K562 (cell line): ENCODE measurements around the gene IPO11. TPM values are rescaled to one million over a fixed set of nuclear protein-coding genes. Genes with fewer than 3 reads are reported as not detected.
A peak's percentile ranks its signal among the peaks of the same experiment; 100 is the strongest.

Source experiments
- ATAC-seq: fragments of 200-7000 bp; cut with Tn5 transposase; 3 replicates; pipeline ENCODE4 v1.9.1; 2020; ENCODE audit warnings: moderate library complexity
- BruUV-seq: library from RNA; stranded (reverse); fragments of 400-500 nt; replicated peaks from 2 replicates; lab custom pipeline; 2021; lab: Mats Ljungman, UMichigan
- CTCF ChIA-PET: fragments of 300-600 bp; formaldehyde crosslinking; extraction: SDS; loops from one replicate; lab custom pipeline; 2021; ENCODE audit warnings: low intra/inter-chr PET ratio; lab: Yijun Ruan, JAX
- POLR2A ChIA-PET: fragments of 300-600, 350-650 bp; sonication (Branson Sonifier 250); formaldehyde crosslinking; extraction: SDS; loops from one replicate; lab custom pipeline; 2021; ENCODE audit warnings: antibody characterized with exemption, inconsistent platforms; lab: Yijun Ruan, JAX
- DNase-seq, 4 experiments: peaks; one replicate each; pipeline versions ENCODE4 v3.0.0 to v3.0.0-alpha.2; 2011 to 2018; ENCODE audit warnings: low spot score in 3 of 4, mixed read lengths in 3 of 4; ENCODE audit errors: extremely low read depth in 1 of 4
- FAIRE-seq: peaks from 2 replicates; lab custom pipeline; 2011; peaks lifted over from hg19 to GRCh38; lab: Jason Lieb, UNC
- H2AFZ ChIP-seq: 2 replicates; pipeline ENCODE4 v1.6.0; 2011; ENCODE audit warnings: low read depth, low read length, control low read depth, inconsistent platforms
- H3K27ac ChIP-seq: fragments of 200-600 bp; 3 replicates; pipeline ENCODE4 v1.8.0; 2011; ENCODE audit warnings: low read depth, mild to moderate bottlenecking, control low read depth, inconsistent platforms, low read length, moderate library complexity, mixed read lengths; ENCODE audit errors: extremely low read depth
- H3K27me3 ChIP-seq, 2 experiments: fragments of 300-600 bp in 1 of 2; 2 replicates in 1 of 2; 3 replicates in 1 of 2; pipeline versions ENCODE4 v1.6.0 to v1.8.0; 2011; ENCODE audit warnings: inconsistent platforms in 2 of 2, low read length in 2 of 2, mild to moderate bottlenecking in 1 of 2, mixed read lengths in 1 of 2, moderate library complexity in 1 of 2; ENCODE audit not compliant: control insufficient read depth in 2 of 2, insufficient read depth in 2 of 2
- H3K36me3 ChIP-seq: fragments of 300-600 bp; 3 replicates; pipeline ENCODE4 v1.8.0; 2011; ENCODE audit warnings: mild to moderate bottlenecking, low read length, inconsistent platforms; ENCODE audit not compliant: control insufficient read depth, insufficient read depth
- H3K4me1 ChIP-seq, 2 experiments: fragments of 200-600 bp in 1 of 2; replicated peaks in 1 of 2; 2 replicates in 1 of 2; 3 replicates in 1 of 2; pipeline versions ENCODE4 v1.5.1 to v1.8.0; 2011; ENCODE audit warnings: inconsistent platforms in 2 of 2, low read length in 2 of 2, mild to moderate bottlenecking in 1 of 2, mixed read lengths in 1 of 2, moderate library complexity in 1 of 2; ENCODE audit not compliant: control insufficient read depth in 2 of 2, insufficient read depth in 2 of 2
- H3K4me2 ChIP-seq: 2 replicates; pipeline ENCODE4 v1.6.1; 2011; ENCODE audit warnings: low read length, control low read depth, inconsistent platforms, mixed read lengths; ENCODE audit not compliant: insufficient read depth
- H3K4me3 ChIP-seq: fragments of 200-600 bp; sonication (generic), shearing (Covaris generic); 2 replicates; pipeline ENCODE4 v1.5.1; 2016; ENCODE audit warnings: control low read depth, inconsistent platforms
- H3K79me2 ChIP-seq: fragments of 200-600 bp; 3 replicates; pipeline ENCODE4 v1.8.0; 2011; ENCODE audit warnings: low read length, inconsistent platforms; ENCODE audit not compliant: control insufficient read depth, insufficient read depth
- H3K9ac ChIP-seq, 2 experiments: 2 replicates each; pipeline versions ENCODE4 v1.6.0 to v1.6.1; 2011; ENCODE audit warnings: low read depth in 2 of 2, low read length in 2 of 2, control low read depth in 1 of 2, inconsistent platforms in 1 of 2, mild to moderate bottlenecking in 1 of 2, mixed read lengths in 1 of 2; ENCODE audit not compliant: insufficient read depth in 1 of 2
- H3K9me1 ChIP-seq: one replicate; pipeline ENCODE4 v1.6.0; 2011; ENCODE audit warnings: inconsistent platforms, mild to moderate bottlenecking, low read length, moderate library complexity; ENCODE audit not compliant: control insufficient read depth, insufficient read depth
- H3K9me3 ChIP-seq: replicated peaks from 2 replicates; pipeline ENCODE4 v1.5.1; 2011; ENCODE audit warnings: low read depth, low read length, inconsistent platforms; ENCODE audit not compliant: control insufficient read depth, insufficient read depth
- H4K20me1 ChIP-seq: replicated peaks from 2 replicates; pipeline ENCODE4 v1.6.1; 2011; ENCODE audit warnings: low read length, inconsistent platforms, mixed read lengths; ENCODE audit not compliant: control insufficient read depth, insufficient read depth
- CC2D1A ChIP-seq: fragments of 450-650 bp; IDR thresholded peaks from 2 replicates; pipeline ENCODE4 v1.6.1; 2017; ENCODE audit warnings: mild to moderate bottlenecking
- YBX1 ChIP-seq: fragments of 450-650 bp; IDR thresholded peaks from 2 replicates; pipeline ENCODE4 v1.7.1; 2016; ENCODE audit warnings: mild to moderate bottlenecking
- ZNF197 ChIP-seq: fragments of 200-800 bp; sonication (Bioruptor generic); IDR thresholded peaks from 2 replicates; pipeline ENCODE4 v1.6.1; 2016; ENCODE audit warnings: low read depth, missing genetic modification characterization, missing compliant biosample characterization
- WGBS: fragments of 100-300 bp; shearing (Covaris generic); methylation state at CpG from one replicate; pipeline ENCODE4 v1.1.6; 2016; ENCODE audit warnings: low coverage, mixed read lengths; ENCODE audit not compliant: insufficient coverage; ENCODE audit errors: missing lambda C conversion rate; 5-methylcytosine and 5-hydroxymethylcytosine counted together
- in situ Hi-C: fragments of 300-500 bp; cut with MboI; formaldehyde crosslinking; loops from 4 replicates; pipeline ENCODE4 v1.15.0; 2018; ENCODE audit warnings: inconsistent platforms, mixed read lengths
- intact Hi-C: fragments of 100-400 bp; cut with micrococcal nuclease; formaldehyde crosslinking; loops from 2 replicates; pipeline ENCODE4 v1.14.2; 2022
- polyA plus RNA-seq, 8 experiments: library from polyadenylated mRNA; depleted of rRNA in 4 of 8; stranded (reverse) in 5 of 8; unstranded in 3 of 8; fragments of >200 nt; fragmentation: Nextera tagmentation in 2 of 8; fragmentation: Illumina TruSeq in 1 of 8; extraction: Ambion mirVana in 2 of 8; extraction: Trizol in 1 of 8; gene quantifications; 2 replicates each; pipeline versions ENCODE4 v1.2.1 to v1.2.3, GENCODE V29; 2011 to 2014; ENCODE audit warnings: inconsistent platforms in 1 of 8, missing spikeins in 1 of 8
- total RNA-seq, 7 experiments: library from RNA; depleted of rRNA in 6 of 7; stranded (reverse); fragments of >200 nt in 6 of 7; fragmentation: Illumina TruSeq in 2 of 7; extraction: Trizol in 2 of 7; gene quantifications; 2 replicates each; pipeline versions ENCODE4 v1.2.1 to v1.2.3, GENCODE V29; 2011 to 2021; ENCODE audit warnings: low replicate concordance in 1 of 7
- TF ChIP-seq, protein P1 (sequence below): fragments of 450-650 bp; IDR thresholded peaks from 2 replicates; pipeline ENCODE4 v1.6.1; 2016; ENCODE audit warnings: mild to moderate bottlenecking

Gene IPO11
- total and polyA plus RNA-seq, 9 of the 15 experiments (the other 6 are each of a cell fraction or from before 2014, with no cell fraction given): 38.7 to 96.0 (median 70.9) TPM

DNA sequence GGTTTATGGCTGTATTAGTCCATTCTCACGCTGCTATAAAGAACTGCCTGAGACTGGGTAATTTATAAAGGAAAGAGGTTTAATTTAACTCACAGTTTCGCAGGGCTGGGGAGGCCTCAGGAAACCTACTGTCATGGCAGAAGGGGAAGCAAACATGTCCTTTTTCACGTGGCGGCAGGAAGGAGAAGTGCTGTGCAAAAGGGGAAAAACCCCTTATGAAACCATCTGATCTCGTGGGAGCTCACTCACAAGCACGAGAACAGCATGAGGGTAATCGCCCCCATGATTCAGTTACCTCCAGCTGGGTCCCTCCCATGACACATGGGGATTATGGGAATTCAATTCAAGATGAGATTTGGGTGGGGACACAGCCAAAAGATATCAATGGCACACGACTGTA, 180.0 kb downstream of the IPO11 start:
- no peaks in the 10 kb centered on the region for H3K27me3 ChIP-seq
- peak; percentile 88 for TF ChIP-seq CC2D1A
- TF ChIP-seq ZNF197: no peak
- TF ChIP-seq, protein P1, sequence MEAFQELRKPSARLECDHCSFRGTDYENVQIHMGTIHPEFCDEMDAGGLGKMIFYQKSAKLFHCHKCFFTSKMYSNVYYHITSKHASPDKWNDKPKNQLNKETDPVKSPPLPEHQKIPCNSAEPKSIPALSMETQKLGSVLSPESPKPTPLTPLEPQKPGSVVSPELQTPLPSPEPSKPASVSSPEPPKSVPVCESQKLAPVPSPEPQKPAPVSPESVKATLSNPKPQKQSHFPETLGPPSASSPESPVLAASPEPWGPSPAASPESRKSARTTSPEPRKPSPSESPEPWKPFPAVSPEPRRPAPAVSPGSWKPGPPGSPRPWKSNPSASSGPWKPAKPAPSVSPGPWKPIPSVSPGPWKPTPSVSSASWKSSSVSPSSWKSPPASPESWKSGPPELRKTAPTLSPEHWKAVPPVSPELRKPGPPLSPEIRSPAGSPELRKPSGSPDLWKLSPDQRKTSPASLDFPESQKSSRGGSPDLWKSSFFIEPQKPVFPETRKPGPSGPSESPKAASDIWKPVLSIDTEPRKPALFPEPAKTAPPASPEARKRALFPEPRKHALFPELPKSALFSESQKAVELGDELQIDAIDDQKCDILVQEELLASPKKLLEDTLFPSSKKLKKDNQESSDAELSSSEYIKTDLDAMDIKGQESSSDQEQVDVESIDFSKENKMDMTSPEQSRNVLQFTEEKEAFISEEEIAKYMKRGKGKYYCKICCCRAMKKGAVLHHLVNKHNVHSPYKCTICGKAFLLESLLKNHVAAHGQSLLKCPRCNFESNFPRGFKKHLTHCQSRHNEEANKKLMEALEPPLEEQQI: peak; percentile 89; the same call in 1 of the 2 replicates
- no peak for TF ChIP-seq YBX1
- no peak overlapping the region for H2AFZ ChIP-seq
- H3K4me2 ChIP-seq: no peak overlapping the region
- no peak for FAIRE-seq
- BruUV-seq: no TSS peak
- H3K9ac ChIP-seq: no peak overlapping the region
- H3K27ac ChIP-seq: peak overlapping the region; percentile 53; the same call in 2 of the 3 replicates
- H3K4me3 ChIP-seq: no peak overlapping the region
- H3K36me3 ChIP-seq: peaks cover 52% of the 10 kb centered on the region
- ATAC-seq: no peak
- POLR2A ChIA-PET: no interaction called here
- intact Hi-C loops: no loop called here
- 81% methylated on average over 8 of the region's 8 CpGs for WGBS
- no peaks in the 10 kb centered on the region for H3K79me2 ChIP-seq
- H4K20me1 ChIP-seq: no peaks in the 10 kb centered on the region
- H3K9me3 ChIP-seq: no peaks in the 10 kb centered on the region
- in situ Hi-C loops: no loop called here
- H3K4me1 ChIP-seq: peaks cover 0 to 12% of the 10 kb centered on the region in 2 experiments; a peak in 3 of 5 replicates
- H3K9me1 ChIP-seq: no peaks in the 10 kb centered on the region
- CTCF ChIA-PET: no interaction called here
- DNase-seq: no peak
